GM19240 (cell line): ENCODE data around the gene CLEC14A.

ENCODE experiments used
- DNase-seq: peaks from one replicate; pipeline ENCODE4 v3.0.0; 2011; ENCODE audit warnings: low spot score; ENCODE audit not compliant: insufficient read length

Gene CLEC14A

GRCh38 chr14:38205949-38206665, 49.8 kb downstream of the CLEC14A start:
- no peak for DNase-seq

GRCh38 chr14:38205119-38205813, 50.6 kb downstream of the CLEC14A start:
- DNase-seq, result no peak

DNA sequence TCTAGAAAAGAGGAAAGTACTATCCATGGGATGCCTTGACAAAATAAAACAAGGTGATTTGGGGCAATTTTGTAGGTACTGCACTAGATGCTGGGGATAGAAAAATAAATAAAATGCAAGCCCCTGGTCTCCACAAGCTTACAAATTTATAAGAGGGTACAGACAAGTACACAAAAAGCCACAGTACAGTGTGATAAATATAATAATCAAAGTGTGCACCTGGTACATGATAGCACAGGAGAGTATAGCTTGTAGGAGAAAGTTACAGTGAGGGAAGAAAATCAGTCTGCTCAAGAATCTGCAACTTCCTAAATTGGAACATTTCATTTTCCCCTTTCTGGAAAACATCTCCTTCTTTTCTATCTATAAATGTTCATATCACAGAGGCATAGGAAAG, 51.2 kb downstream of the CLEC14A start:
- no peak for DNase-seq
